ENCODE measurements around the gene PHTF2. TPM values are rescaled to one million over a fixed set of nuclear protein-coding genes. Genes with fewer than 3 reads are reported as not detected.

The PHTF2 gene
- total and polyA plus RNA-seq, 7 experiments from 2014 or later = 5.9 to 42.1 (median 20.4) TPM

GRCh38 chr7:77944183-77945182 is 145.9 kb downstream of the PHTF2 start:
- no peak overlapping the region for H3K4me3 Mint-ChIP-seq
- H3K27me3 Mint-ChIP-seq = no peaks in the 10 kb centered on the region
- H3K27me3 ChIP-seq (ENCODE audit: control insufficient read depth in 2 of 2, insufficient read depth in 2 of 2, low read length in 2 of 2) = no peaks in the 10 kb centered on the region
- ChIA-PET POLR2A (no interaction called here), CTCF (interaction anchor here (0.9 kb wide), 1 partner anchor 90 kb away, joined by 3 read pairs; no protein-coding TSS in a partner anchor)
- intact Hi-C loops (cut with micrococcal nuclease) = loop anchor here in 1 of 2 donors (5.0 kb wide), 1 partner anchor 1233 kb away; no protein-coding TSS in a partner anchor
- no peak overlapping the region for H3K27ac ChIP-seq (ENCODE audit: low read depth, low read length)
- H3K36me3 ChIP-seq (ENCODE audit: control insufficient read depth in 2 of 3, insufficient read depth in 3 of 3, low read length in 3 of 3) = no peaks in the 10 kb centered on the region
- peaks cover 6 to 11% (median 6%) of the 10 kb centered on the region in 7 donors for H3K4me1 Mint-ChIP-seq
- no peaks in the 10 kb centered on the region for H3K9me3 ChIP-seq (ENCODE audit: control insufficient read depth in 2 of 3, low read length in 3 of 3)
- H3K27ac Mint-ChIP-seq = peak overlapping the region in 6 of 9 donors; percentile 8 to 86 (median 48)
- H3K9me3 Mint-ChIP-seq = no peaks in the 10 kb centered on the region
- peaks cover 8 to 22% (median 12%) of the 10 kb centered on the region in 5 donors for H3K36me3 Mint-ChIP-seq
- no peak for ATAC-seq
- H3K4me3 ChIP-seq (ENCODE audit: low read length) = no peak overlapping the region
- DNase-seq = no peak
- H3K4me1 ChIP-seq (ENCODE audit: control insufficient read depth in 2 of 2, insufficient read depth in 2 of 2, low read length in 2 of 2) = no peaks in the 10 kb centered on the region

- H3K4me1 ChIP-seq (ENCODE audit: control insufficient read depth in 2 of 2, insufficient read depth in 2 of 2, low read length in 2 of 2) = no peaks in the 10 kb centered on the region
- ATAC-seq (no peak), DNase-seq (no peak)
- H3K36me3 Mint-ChIP-seq = peaks cover 0 to 8% (median 6%) of the 10 kb centered on the region in 5 donors
- intact Hi-C loops (cut with micrococcal nuclease) = no loop called here
- H3K27me3 Mint-ChIP-seq = no peaks in the 10 kb centered on the region
- no peaks in the 10 kb centered on the region for H3K9me3 ChIP-seq (ENCODE audit: control insufficient read depth in 2 of 3, low read length in 3 of 3)
- H3K4me3 Mint-ChIP-seq = no peak overlapping the region
- H3K27ac Mint-ChIP-seq = no peak overlapping the region
- H3K27me3 ChIP-seq (ENCODE audit: control insufficient read depth in 2 of 2, insufficient read depth in 2 of 2, low read length in 2 of 2) = no peaks in the 10 kb centered on the region
- CTCF ChIA-PET = no interaction called here
- H3K27ac ChIP-seq (ENCODE audit: low read depth, low read length) = no peak overlapping the region
- H3K4me3 ChIP-seq (ENCODE audit: low read length) = no peak overlapping the region
- POLR2A ChIA-PET = no interaction called here
- H3K36me3 ChIP-seq (ENCODE audit: control insufficient read depth in 2 of 3, insufficient read depth in 3 of 3, low read length in 3 of 3) = no peaks in the 10 kb centered on the region
- peaks cover 0 to 2% (median 0%) of the 10 kb centered on the region in 7 donors for H3K4me1 Mint-ChIP-seq
- no peaks in the 10 kb centered on the region for H3K9me3 Mint-ChIP-seq
Observed at GRCh38 chr7:77950548-77950947, 152.0 kb downstream of the PHTF2 start.

- Histone ChIP-seq H3K4me3 (ENCODE audit: low read length) (no peak overlapping the region), H3K27me3 (ENCODE audit: control insufficient read depth in 2 of 2, insufficient read depth in 2 of 2, low read length in 2 of 2) (no peaks in the 10 kb centered on the region), H3K27ac (ENCODE audit: low read depth, low read length) (no peak overlapping the region), H3K36me3 (ENCODE audit: control insufficient read depth in 2 of 3, insufficient read depth in 3 of 3, low read length in 3 of 3) (no peaks in the 10 kb centered on the region), H3K4me1 (ENCODE audit: control insufficient read depth in 2 of 2, insufficient read depth in 2 of 2, low read length in 2 of 2) (no peaks in the 10 kb centered on the region), H3K9me3 (ENCODE audit: control insufficient read depth in 2 of 3, low read length in 3 of 3) (no peaks in the 10 kb centered on the region)
- ChIA-PET POLR2A (no interaction called here), CTCF (interaction anchor here (0.6 kb wide), 1 partner anchor 25 kb away, joined by 3 read pairs; no protein-coding TSS in a partner anchor)
- no peak for DNase-seq
- no peak for ATAC-seq
- Mint-ChIP-seq H3K27ac (no peak overlapping the region), H3K4me1 (peaks cover 0 to 2% (median 0%) of the 10 kb centered on the region in 7 donors), H3K36me3 (peaks cover 0 to 26% (median 6%) of the 10 kb centered on the region in 5 donors), H3K9me3 (no peaks in the 10 kb centered on the region), H3K4me3 (no peak overlapping the region), H3K27me3 (no peaks in the 10 kb centered on the region)
- intact Hi-C loops (cut with micrococcal nuclease) = no loop called here
Observed at GRCh38 chr7:77954773-77955555, 156.4 kb downstream of the PHTF2 start.

- H3K36me3 ChIP-seq (ENCODE audit: control insufficient read depth in 2 of 3, insufficient read depth in 3 of 3, low read length in 3 of 3) = no peaks in the 10 kb centered on the region
- no peaks in the 10 kb centered on the region for H3K4me1 ChIP-seq (ENCODE audit: control insufficient read depth in 2 of 2, insufficient read depth in 2 of 2, low read length in 2 of 2)
- H3K9me3 Mint-ChIP-seq = no peaks in the 10 kb centered on the region
- H3K27ac ChIP-seq (ENCODE audit: low read depth, low read length) = no peak overlapping the region
- DNase-seq = no peak
- CTCF ChIA-PET = no interaction called here
- H3K27ac Mint-ChIP-seq = no peak overlapping the region
- H3K4me3 Mint-ChIP-seq = no peak overlapping the region
- H3K4me3 ChIP-seq (ENCODE audit: low read length) = no peak overlapping the region
- peaks cover 0 to 22% (median 5%) of the 10 kb centered on the region in 5 donors for H3K36me3 Mint-ChIP-seq
- H3K9me3 ChIP-seq (ENCODE audit: control insufficient read depth in 2 of 3, low read length in 3 of 3) = no peaks in the 10 kb centered on the region
- H3K27me3 Mint-ChIP-seq = no peaks in the 10 kb centered on the region
- ATAC-seq = no peak
- POLR2A ChIA-PET = no interaction called here
- intact Hi-C loops (cut with micrococcal nuclease) = no loop called here
- no peaks in the 10 kb centered on the region for H3K27me3 ChIP-seq (ENCODE audit: control insufficient read depth in 2 of 2, insufficient read depth in 2 of 2, low read length in 2 of 2)
- H3K4me1 Mint-ChIP-seq = no peaks in the 10 kb centered on the region
Observed at GRCh38 chr7:77958436-77958835, 159.9 kb downstream of the PHTF2 start.

- no peaks in the 10 kb centered on the region for H3K36me3 ChIP-seq (ENCODE audit: control insufficient read depth in 2 of 3, insufficient read depth in 3 of 3, low read length in 3 of 3)
- intact Hi-C loops (cut with micrococcal nuclease) = no loop called here
- H3K27me3 Mint-ChIP-seq = no peaks in the 10 kb centered on the region
- no peak overlapping the region for H3K4me3 Mint-ChIP-seq
- H3K4me3 ChIP-seq (ENCODE audit: low read length) = no peak overlapping the region
- H3K9me3 Mint-ChIP-seq = no peaks in the 10 kb centered on the region
- ChIA-PET CTCF (no interaction called here), POLR2A (no interaction called here)
- DNase-seq (no peak), ATAC-seq (no peak)
- H3K36me3 Mint-ChIP-seq = peaks cover 0 to 22% (median 5%) of the 10 kb centered on the region in 5 donors
- no peaks in the 10 kb centered on the region for H3K4me1 ChIP-seq (ENCODE audit: control insufficient read depth in 2 of 2, insufficient read depth in 2 of 2, low read length in 2 of 2)
- no peak overlapping the region for H3K27ac ChIP-seq (ENCODE audit: low read depth, low read length)
- H3K27ac Mint-ChIP-seq = peak overlapping the region in 1 of 9 donors; percentile 16
- H3K4me1 Mint-ChIP-seq = no peaks in the 10 kb centered on the region
- H3K9me3 ChIP-seq (ENCODE audit: control insufficient read depth in 2 of 3, low read length in 3 of 3) = no peaks in the 10 kb centered on the region
- no peaks in the 10 kb centered on the region for H3K27me3 ChIP-seq (ENCODE audit: control insufficient read depth in 2 of 2, insufficient read depth in 2 of 2, low read length in 2 of 2)
Observed at GRCh38 chr7:77959080-77959479, 160.5 kb downstream of the PHTF2 start.

GRCh38 chr7:77960336-77960735 is 161.8 kb downstream of the PHTF2 start:
- POLR2A ChIA-PET = no interaction called here
- DNase-seq (no peak), ATAC-seq (no peak)
- H3K27ac ChIP-seq (ENCODE audit: low read depth, low read length) = no peak overlapping the region
- H3K4me1 Mint-ChIP-seq = no peaks in the 10 kb centered on the region
- no peaks in the 10 kb centered on the region for H3K9me3 ChIP-seq (ENCODE audit: control insufficient read depth in 2 of 3, low read length in 3 of 3)
- CTCF ChIA-PET = interaction anchor here (0.5 kb wide), 1 partner anchor 50 kb away, joined by 3 read pairs; no protein-coding TSS in a partner anchor
- intact Hi-C loops (cut with micrococcal nuclease) = no loop called here
- peaks cover 0 to 22% (median 8%) of the 10 kb centered on the region in 5 donors for H3K36me3 Mint-ChIP-seq
- no peaks in the 10 kb centered on the region for H3K36me3 ChIP-seq (ENCODE audit: control insufficient read depth in 2 of 3, insufficient read depth in 3 of 3, low read length in 3 of 3)
- H3K27me3 Mint-ChIP-seq = no peaks in the 10 kb centered on the region
- no peaks in the 10 kb centered on the region for H3K4me1 ChIP-seq (ENCODE audit: control insufficient read depth in 2 of 2, insufficient read depth in 2 of 2, low read length in 2 of 2)
- no peak overlapping the region for H3K4me3 Mint-ChIP-seq
- no peak overlapping the region for H3K4me3 ChIP-seq (ENCODE audit: low read length)
- H3K9me3 Mint-ChIP-seq = no peaks in the 10 kb centered on the region
- H3K27ac Mint-ChIP-seq = no peak overlapping the region
- H3K27me3 ChIP-seq (ENCODE audit: control insufficient read depth in 2 of 2, insufficient read depth in 2 of 2, low read length in 2 of 2) = no peaks in the 10 kb centered on the region

Data from naive thymus-derived CD4-positive, alpha-beta T cell (primary cell).